Epithelial cell of esophagus (primary cell): ENCODE measurements around the gene GNAT2.

ENCODE experiments used
- DNase-seq: peaks from one replicate; pipeline ENCODE4 v3.0.0; 2010; ENCODE audit warnings: low read depth
- H3K4me3 ChIP-seq: 2 replicates; pipeline ENCODE4 v1.5.1; 2011; ENCODE audit warnings: mild to moderate bottlenecking, low read length, control low read depth
- TF ChIP-seq, protein P1 (sequence below): IDR thresholded peaks from 2 replicates; pipeline ENCODE4 v1.5.1; 2011; ENCODE audit warnings: low read depth, mild to moderate bottlenecking, low read length, control low read depth, inconsistent platforms; ENCODE audit not compliant: insufficient read depth; ENCODE audit errors: missing control alignments

Gene GNAT2

DNA sequence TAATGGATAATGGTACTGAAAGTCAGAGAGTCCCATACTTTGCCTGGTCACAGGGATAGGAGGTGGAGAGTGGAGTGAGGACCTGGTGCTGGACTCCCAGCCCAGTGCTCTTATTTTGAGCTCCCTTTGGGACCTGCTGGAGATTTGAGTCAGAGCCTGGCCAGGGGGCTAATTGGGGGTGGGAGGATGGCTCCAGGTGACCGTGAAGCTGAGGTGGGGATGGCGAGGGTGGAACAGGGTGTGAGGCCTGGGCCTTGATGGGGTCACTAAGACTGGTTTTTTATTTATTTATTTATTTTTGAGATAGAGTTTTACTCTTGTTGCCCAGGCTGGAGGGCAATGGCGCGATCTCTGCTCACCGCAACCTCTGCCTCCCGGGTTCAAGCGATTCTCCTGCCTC is 18.0 kb upstream of the GNAT2 start:
- no peak overlapping the region for H3K4me3 ChIP-seq
- TF ChIP-seq, protein P1, sequence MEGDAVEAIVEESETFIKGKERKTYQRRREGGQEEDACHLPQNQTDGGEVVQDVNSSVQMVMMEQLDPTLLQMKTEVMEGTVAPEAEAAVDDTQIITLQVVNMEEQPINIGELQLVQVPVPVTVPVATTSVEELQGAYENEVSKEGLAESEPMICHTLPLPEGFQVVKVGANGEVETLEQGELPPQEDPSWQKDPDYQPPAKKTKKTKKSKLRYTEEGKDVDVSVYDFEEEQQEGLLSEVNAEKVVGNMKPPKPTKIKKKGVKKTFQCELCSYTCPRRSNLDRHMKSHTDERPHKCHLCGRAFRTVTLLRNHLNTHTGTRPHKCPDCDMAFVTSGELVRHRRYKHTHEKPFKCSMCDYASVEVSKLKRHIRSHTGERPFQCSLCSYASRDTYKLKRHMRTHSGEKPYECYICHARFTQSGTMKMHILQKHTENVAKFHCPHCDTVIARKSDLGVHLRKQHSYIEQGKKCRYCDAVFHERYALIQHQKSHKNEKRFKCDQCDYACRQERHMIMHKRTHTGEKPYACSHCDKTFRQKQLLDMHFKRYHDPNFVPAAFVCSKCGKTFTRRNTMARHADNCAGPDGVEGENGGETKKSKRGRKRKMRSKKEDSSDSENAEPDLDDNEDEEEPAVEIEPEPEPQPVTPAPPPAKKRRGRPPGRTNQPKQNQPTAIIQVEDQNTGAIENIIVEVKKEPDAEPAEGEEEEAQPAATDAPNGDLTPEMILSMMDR: no peak
- DNase-seq: no peak

DNA sequence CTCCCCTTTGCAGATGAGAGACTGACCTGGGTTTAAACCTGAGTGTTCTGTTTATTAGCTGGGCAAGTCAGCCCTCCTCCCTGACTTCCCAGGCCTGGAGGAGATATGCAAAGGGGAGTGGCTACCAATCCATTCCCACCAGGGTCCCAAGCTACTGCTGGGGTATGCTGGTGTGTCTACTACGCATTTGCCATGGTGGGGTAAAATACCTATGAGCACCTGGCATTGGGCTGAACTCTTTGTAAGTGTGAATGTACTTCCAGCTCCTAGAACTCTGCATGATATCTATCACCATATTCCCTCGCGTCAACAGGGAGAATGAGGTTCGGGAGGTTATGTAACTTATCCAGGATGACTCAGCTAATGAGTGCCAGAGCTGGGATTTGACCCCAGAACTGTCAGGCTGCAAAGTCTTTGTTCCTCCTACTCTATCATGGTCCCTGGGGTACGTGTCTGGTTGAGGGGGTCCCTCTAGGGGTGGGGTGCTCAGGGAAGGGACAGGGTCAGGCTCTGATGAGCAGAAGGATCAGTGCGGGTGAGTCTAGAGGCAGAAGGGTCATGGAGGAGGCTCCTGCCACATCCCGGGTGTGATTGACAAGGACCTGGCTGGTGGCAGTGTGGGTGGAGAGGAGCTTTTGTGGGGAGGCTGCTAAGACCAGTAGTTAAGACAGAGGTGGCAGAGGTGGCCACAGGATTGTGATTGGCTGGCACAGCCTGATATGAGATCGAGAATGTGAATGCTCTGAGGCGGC is 17.0 kb upstream of the GNAT2 start:
- TF ChIP-seq, protein P1: no peak
- peak; percentile 53 for DNase-seq
- H3K4me3 ChIP-seq: no peak overlapping the region

DNA sequence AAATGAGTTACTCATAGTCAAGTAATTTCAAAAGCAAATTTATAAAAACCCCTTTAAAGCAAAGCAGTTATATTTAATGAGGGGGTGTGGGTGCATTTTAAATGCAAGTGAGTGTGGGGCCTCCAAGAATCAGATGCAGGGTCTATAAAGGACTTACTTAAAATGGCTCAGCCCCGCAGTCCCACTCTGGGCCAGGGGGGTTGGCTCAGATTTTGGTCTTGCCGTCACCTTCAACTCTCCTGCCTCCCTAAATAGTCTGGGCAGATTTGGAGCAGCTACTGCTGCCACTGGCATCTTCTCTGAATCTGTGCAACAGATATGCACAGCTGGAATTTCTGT is 16.4 kb upstream of the GNAT2 start:
- TF ChIP-seq, protein P1: no peak
- no peak overlapping the region for H3K4me3 ChIP-seq
- no peak for DNase-seq

DNA sequence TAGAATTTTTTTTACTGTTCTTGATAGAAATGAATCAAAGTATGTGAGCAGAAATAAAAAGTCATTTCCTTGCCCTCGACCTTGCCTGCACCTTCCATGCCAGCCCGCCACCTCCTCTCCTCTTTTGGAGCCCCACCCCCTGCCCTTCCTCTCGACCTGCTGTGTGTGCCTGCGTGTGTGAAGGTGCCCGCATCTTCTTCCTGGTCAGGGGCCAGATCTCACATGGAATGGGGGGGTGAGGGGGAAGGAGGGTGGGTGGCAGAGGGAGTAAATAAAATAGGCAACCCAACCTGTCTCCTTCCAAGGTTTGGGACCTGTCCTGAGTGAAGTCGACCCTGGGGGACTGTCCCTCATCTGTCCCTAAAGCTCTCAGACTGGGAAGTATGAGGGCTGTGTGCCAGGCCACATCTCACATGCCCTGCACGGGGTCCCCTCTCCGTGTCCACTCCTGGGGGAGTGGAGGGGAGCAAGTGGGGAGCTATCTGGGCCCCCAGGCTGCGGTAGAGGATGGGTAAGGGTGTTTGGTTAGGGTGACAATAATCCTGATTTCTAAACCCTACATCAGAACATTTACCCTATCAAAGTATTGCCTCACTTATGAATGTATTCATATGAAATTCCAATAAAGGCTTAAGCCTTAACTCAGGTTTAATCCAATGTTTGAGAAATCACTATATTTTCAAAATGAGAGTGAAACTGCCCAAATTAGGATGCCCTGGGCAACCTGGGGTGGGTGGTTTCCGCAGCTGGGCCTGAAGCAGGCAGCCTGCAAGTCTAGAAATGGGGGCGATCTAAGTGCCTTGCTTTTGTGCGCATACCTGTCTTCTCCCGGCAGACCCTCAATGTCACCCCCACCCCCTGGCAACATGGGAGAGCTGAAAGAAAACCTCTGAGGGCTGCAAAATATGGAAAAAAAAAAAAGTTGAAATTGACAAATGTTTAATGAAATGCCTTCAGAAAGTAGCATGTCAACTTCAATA is 15.6 kb upstream of the GNAT2 start:
- no peak for DNase-seq
- no peak overlapping the region for H3K4me3 ChIP-seq
- TF ChIP-seq, protein P1: no peak

DNA sequence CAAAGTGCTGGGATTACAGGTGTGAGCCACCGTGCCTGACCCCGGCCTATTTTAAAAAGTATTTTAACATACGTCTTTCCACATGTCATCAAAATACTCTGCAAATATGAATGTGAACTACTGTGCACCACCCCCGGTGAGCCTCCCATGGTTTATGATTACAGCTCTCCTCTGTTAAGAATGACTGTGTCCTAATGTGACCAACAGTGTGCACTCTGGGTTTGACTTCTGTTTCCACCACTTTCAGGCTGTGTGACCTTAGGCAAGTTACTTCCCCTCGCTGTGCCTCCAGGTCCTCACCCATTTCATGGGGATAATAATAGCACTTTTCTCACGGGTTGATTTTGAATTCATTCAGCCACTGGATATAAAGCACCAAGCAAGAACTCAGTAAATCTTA is 14.9 kb upstream of the GNAT2 start:
- no peak overlapping the region for H3K4me3 ChIP-seq
- TF ChIP-seq, protein P1: no peak
- DNase-seq: no peak

DNA sequence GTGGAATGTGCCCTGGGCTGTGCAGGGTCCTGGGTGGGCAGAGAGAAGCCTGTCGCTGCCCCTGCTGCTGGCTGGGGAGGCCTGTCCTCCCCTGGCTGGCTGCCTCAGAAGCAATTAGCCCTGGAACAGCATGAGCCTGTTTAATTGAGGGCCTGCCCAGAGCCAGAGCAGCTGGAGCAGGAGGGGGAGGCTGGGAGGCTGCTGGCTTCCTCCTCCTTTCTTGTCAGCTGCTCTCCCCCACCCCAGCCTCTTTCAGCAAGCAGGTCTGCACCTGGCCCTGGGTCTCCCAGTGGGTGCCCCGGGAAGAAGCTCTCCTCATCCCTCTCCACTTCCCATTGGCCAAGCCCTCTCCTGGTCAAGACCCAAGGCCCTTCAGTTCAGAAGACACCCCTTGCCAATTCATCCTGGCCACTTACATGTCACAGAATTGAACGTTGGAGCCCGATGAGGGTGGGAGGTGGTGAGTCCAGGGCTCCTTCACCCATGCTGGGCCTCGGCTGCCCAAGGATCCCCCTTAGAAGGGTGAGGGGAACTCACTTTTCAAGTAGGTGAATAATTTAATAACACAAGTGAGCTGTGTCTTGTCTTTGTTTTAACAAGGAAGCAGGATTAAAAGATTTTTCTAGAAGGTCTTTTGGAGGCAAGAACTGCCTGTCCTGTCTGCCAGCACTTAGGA is 13.4 kb upstream of the GNAT2 start:
- no peak overlapping the region for H3K4me3 ChIP-seq
- DNase-seq: no peak
- TF ChIP-seq, protein P1: no peak
